Erythroblast (primary cell): Measurements from ENCODE around the gene LRMDA.

ENCODE experiments used
- GATA1 ChIP-seq: IDR thresholded peaks from 2 replicates; pipeline ENCODE4 v1.6.1; 2011; ENCODE audit warnings: low read depth, mild to moderate bottlenecking, control low read depth, low read length, moderate library complexity
- POLR2A ChIP-seq: IDR thresholded peaks from 2 replicates; pipeline ENCODE4 v1.6.1; 2011; ENCODE audit warnings: mild to moderate bottlenecking, low read length

GRCh38 chr10:75424571-75424970 lies 6.9 kb upstream of the LRMDA start:
- TF ChIP-seq POLR2A (no peak), GATA1 (no peak)
